GM18520 (cell line): ENCODE measurements around the gene CELA3B.
"Not testable (repeated sequence)": the region's sequence is repeated elsewhere in the genome, so short reads cannot be mapped to it uniquely, and the experiment has no call there.

ENCODE experiments used
- ATAC-seq: cut with Tn5 transposase; IDR thresholded peaks from one replicate; pipeline ENCODE4 v1.9.1; 2021; ENCODE audit not compliant: unreplicated experiment

The CELA3B gene

DNA sequence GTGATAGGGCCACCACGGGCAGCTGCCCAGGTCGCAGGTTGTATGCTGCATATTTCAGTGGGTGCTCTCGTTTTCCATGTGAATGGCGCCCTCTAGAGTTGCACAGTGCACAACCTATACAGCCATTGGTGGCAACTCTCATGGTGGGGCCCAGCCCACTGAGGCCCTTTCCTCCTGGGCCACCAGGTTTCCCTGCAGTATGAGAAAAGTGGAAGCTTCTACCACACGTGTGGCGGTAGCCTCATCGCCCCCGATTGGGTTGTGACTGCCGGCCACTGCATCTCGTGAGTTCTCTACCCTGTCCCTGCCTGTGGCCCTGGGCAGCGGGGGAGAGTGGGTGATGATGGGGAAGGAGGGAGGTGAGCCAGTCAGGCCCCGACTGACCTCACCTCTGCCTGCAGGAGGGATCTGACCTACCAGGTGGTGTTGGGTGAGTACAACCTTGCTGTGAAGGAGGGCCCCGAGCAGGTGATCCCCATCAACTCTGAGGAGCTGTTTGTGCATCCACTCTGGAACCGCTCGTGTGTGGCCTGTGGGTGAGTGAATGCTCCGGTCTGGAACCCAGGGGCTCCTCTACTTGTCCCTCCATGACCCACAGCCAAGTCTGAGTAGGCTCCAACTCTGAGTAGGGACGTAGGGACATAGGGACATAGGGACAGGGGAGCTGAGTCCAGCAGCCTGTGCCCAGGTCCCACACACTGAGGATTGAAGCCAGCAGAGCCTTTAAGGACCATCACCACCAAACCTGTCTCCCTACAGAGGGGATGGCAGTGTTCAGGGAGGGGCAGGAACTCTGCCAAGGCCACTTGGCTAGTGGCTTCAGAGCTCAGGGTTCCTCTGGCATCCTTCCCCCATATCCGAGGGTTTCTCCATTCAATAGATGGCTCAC is 28.7 kb downstream of the CELA3B start:
- not testable (repeated sequence) for ATAC-seq

GRCh38 chr1:22006736-22007135 is 29.9 kb downstream of the CELA3B start:
- not testable (repeated sequence) for ATAC-seq

GRCh38 chr1:22007262-22007661 is 30.4 kb downstream of the CELA3B start:
- ATAC-seq, result not testable (repeated sequence)

- ATAC-seq, result not testable (repeated sequence)
Measured at GRCh38 chr1:22009566-22009965, 32.7 kb downstream of the CELA3B start.

DNA sequence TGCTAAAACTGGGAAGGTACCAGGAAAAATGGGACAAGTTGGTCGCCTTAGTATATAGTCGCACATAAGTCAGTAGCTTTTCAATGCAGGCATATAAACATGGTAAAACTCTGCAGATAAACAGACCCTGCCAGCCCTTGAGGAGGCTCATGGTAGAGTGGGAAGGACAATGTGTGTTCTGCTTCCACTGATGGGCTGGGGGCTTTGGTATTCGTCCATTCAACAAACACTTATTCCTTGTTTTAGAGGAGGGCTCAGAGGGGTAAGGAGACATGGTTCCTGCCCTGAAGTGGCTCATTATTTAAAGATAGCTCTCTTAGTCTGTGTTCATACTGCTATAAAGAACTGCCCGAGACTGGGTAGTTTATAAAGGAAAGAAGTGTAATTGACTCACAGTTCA is 35.9 kb downstream of the CELA3B start:
- not testable (repeated sequence) for ATAC-seq

DNA sequence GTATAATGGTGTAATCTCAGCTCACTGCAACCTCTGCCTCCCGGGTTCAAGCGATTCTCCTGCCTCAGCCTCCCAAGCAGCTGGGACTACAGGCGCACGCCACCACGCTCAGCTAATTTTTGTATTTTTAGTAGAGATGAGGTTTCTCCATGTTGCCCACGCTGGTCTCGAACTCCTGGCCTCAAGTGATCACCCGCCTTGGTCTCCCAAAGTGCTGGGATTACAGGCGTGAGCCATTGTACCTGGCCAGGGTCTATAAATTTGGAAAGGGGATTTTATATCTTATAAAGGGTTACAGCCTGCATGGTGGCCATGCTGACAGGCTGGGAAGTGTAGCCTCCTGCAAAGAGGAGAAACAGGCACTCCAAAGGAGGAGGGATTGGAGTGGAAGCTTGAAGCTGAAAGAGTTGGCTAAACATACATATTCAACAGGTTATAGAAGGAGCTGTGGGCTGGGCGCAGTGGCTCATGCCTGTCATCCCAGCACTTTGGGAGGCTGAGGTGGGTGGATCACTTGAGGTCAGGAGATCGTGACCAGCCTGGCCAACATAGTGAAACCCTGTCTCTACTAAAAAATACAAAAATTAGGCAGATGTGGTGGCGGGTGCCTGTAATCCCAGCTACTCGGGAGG is 37.9 kb downstream of the CELA3B start:
- not testable (repeated sequence) for ATAC-seq

- ATAC-seq, result peak; percentile 73
Measured at GRCh38 chr1:22018583-22019559, 42.0 kb downstream of the CELA3B start.

DNA sequence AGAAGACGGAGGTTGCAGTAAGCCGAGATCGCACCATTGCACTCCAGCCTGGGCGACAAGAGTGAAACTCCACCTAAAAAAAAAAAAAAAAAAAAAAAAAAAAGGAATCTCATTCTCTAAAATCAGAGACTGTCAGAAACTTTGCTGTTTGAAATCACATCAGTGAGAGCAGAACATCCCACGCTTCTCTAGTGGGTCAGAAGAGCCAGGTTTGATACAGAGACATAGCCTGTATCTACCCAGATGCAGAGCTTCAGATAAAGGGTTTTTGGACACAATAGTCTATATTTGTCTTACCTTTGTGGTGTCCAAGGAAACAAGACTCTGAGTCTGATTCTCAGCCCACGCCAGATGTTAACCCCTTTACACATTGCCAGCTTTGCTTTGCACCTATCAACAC is 44.2 kb downstream of the CELA3B start:
- no peak for ATAC-seq

DNA sequence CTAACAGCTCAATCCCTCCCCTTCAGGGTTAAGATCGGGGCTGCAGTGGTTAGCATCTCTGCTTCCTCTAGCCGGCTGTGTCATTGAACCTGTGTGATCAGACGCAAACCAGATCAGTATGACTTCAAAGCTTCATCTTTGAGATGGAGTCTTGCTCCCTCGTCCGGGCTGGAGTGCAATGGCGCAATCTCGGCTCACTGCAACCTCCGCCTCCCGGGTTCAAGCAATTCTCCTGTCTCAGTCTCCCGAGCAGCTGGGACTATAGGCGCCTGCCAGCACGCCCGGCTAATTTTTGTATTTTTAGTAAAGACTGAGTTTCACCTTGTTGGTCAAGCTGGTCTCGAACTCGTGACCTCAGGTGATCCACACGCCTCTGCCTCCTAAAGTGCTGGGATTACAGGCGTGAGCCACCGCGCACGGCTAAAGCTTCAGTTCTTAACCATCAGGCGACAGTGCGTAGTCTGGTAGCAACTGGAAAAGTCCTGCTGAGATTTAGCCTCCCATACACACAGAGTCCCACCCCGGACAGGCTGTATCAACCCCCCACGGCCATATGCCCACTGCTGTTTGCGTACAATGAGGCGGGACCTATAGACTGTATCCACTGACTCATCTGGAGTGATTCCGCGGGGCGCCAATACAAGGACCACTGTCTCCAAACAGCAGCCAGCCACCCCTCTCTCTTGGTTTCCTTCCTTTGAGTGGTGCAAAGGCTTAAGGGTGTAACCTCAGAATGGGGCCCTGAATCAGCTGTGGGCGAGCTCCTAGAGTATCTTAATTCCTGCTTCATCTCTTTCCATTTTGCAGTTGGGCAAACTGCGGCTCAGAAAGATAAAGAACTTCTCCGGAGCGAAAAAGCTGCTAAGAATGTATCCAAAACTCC is 47.9 kb downstream of the CELA3B start:
- peak; percentile 32 for ATAC-seq

DNA sequence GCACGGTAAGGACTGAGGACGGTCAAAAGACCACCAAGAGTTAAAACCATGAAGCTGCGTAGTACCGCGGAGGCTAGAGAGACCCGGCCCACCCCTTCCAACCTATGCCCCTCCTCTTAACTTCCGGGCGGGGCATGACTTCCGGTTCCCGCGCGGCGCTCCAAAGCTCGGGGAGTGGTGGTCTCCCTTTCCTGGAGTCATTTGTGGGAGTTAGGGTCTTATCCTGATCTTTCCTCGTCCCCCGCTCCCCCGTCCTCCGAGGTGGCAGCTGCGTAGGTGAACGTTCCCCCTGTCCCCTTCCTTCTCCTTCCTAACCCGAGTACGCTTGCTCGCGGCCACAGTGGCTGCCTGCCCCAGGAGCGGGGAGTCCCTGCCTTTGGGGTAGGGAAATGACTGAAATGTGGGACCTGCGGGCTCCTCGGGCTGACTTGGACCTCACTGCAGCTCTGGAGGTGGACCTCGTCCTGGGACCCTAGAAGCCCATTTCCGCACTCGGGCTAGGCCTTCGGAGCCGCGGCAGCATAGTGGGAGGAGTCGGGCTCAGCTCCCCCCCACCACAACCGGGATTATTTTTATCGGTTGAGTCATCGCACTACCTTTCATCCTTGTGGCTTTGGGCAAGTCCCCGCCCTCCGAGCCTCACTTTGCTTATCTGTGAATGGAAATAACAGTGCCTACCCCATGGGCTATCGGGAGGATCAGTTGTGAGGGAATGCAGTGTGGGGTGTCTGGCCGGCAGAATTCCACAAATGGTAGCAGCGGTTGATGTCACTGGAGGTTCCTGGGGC is 48.7 kb downstream of the CELA3B start:
- peak; percentile 55 for ATAC-seq

DNA sequence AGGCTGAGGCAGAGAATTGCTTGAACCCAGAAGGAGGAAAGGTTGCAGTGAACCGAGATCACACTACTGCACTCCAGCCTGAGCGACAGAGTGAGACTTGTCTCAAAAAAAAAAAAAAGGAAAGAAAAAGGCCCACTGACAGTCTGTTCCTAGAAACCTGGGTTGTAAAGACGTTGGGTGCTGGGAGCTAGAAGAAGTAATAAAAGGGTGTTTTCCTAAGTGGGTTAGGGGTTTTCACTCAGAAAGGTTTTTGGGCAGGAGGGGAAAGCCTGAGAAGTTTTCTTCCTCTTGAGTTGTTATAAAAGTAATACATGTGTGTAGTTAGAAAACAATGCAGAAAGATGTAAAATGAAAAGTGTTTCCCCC is 50.1 kb downstream of the CELA3B start:
- ATAC-seq, result no peak

GRCh38 chr1:22030057-22030456 is 53.2 kb downstream of the CELA3B start:
- ATAC-seq, result no peak

- no peak for ATAC-seq
Measured at GRCh38 chr1:22030473-22030872, 53.7 kb downstream of the CELA3B start.

- ATAC-seq, result no peak
Measured at GRCh38 chr1:22031214-22031962, 54.6 kb downstream of the CELA3B start.

GRCh38 chr1:22034834-22035233 is 58.0 kb downstream of the CELA3B start:
- ATAC-seq, result not testable (repeated sequence)

DNA sequence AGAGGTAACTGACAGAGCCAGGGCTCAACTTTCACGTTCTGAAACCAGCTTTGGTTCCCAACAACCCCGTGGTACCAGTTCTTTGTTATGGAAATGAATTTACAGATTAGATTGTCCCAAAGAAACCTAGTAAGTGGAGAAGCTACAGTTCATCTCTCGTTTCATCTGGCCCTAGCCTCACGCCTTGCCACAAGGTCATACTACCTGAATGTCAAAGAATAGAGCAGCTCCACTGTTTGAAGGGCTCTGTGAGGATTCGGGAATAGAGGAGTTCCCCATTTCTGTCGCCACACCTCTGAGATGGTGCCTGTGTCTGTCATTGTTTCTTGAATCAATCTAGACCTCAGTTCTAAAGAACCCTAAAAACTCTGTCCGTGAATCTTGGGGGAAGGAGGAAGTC is 60.7 kb downstream of the CELA3B start:
- ATAC-seq, result no peak

- no peak for ATAC-seq
Measured at GRCh38 chr1:22038036-22038435, 61.2 kb downstream of the CELA3B start.
